GM12878 (cell line): Measurements from ENCODE around the gene CATSPER4. TPM values are rescaled to one million over a fixed set of nuclear protein-coding genes. Genes with fewer than 3 reads are reported as not detected.
"Not testable (repeated sequence)": the region's sequence is repeated elsewhere in the genome, so short reads cannot be mapped to it uniquely, and the experiment has no call there.

ENCODE experiments used
- ATAC-seq: fragments of 200-7000 bp; cut with Tn5 transposase; 3 replicates; pipeline ENCODE4 v1.9.1; 2020; ENCODE audit warnings: mild to moderate bottlenecking, moderate library complexity
- BruUV-seq: library from RNA; stranded (reverse); fragments of 400-500 nt; replicated peaks from 2 replicates; lab custom pipeline; 2021; lab: Mats Ljungman, UMichigan
- CTCF ChIA-PET: fragments of 300-600 bp; sonication (Branson Sonifier 250); formaldehyde crosslinking; extraction: SDS; loops from one replicate; lab custom pipeline; 2021; ENCODE audit warnings: inconsistent platforms; lab: Yijun Ruan, JAX
- POLR2A ChIA-PET: fragments of 350-600 bp; formaldehyde crosslinking; extraction: SDS; loops from one replicate; lab custom pipeline; 2021; ENCODE audit warnings: inconsistent platforms; lab: Charles Lee
- RAD21 ChIA-PET: fragments of 300-600 bp; sonication (Branson Sonifier 250); formaldehyde crosslinking; loops from one replicate; lab custom pipeline; 2023; ENCODE audit warnings: antibody characterized with exemption; ENCODE audit not compliant: unreplicated experiment; lab: Charles Lee
- SMC1A ChIA-PET: fragments of 300-600 bp; sonication (Branson Sonifier 250); formaldehyde crosslinking; loops from one replicate; lab custom pipeline; 2023; ENCODE audit not compliant: unreplicated experiment, uncharacterized antibody; lab: Charles Lee
- DNase-seq: peaks from one replicate; pipeline ENCODE4 v3.0.0-alpha.2; 2011; ENCODE audit warnings: low read depth, low spot score
- FAIRE-seq: peaks from 3 replicates; lab custom pipeline; 2011; peaks lifted over from hg19 to GRCh38; lab: Jason Lieb, UNC
- H2AFZ ChIP-seq: 2 replicates; pipeline ENCODE4 v1.6.0; 2011; ENCODE audit warnings: low read depth, low read length, control low read depth; ENCODE audit not compliant: control insufficient read depth
- H3K27ac ChIP-seq: 2 replicates; pipeline ENCODE4 v1.5.1; 2011; ENCODE audit warnings: control low read depth; ENCODE audit not compliant: control insufficient read depth, insufficient read depth
- H3K27me3 ChIP-seq, 2 experiments: replicated peaks in 1 of 2; 2 replicates each; pipeline versions ENCODE4 v1.6.0 to v1.6.1; 2011; ENCODE audit warnings: low read length in 1 of 2; ENCODE audit not compliant: control insufficient read depth in 2 of 2, insufficient read depth in 2 of 2
- H3K36me3 ChIP-seq, 2 experiments: 2 replicates each; pipeline ENCODE4 v1.5.1; 2011; ENCODE audit warnings: low read length in 1 of 2; ENCODE audit not compliant: control insufficient read depth in 2 of 2, insufficient read depth in 2 of 2
- H3K4me1 ChIP-seq: 2 replicates; pipeline ENCODE4 v1.6.1; 2011; ENCODE audit warnings: mild to moderate bottlenecking, low read length, moderate library complexity, mixed read lengths; ENCODE audit not compliant: control insufficient read depth, insufficient read depth
- H3K4me2 ChIP-seq: 2 replicates; pipeline ENCODE4 v1.6.0; 2011; ENCODE audit warnings: control low read depth; ENCODE audit not compliant: control insufficient read depth, insufficient read depth
- H3K4me3 ChIP-seq: fragments of 200-600 bp; sonication (generic); 2 replicates; pipeline ENCODE4 v1.5.1; 2016
- H3K79me2 ChIP-seq: 2 replicates; pipeline ENCODE4 v1.6.0; 2011; ENCODE audit warnings: low read length; ENCODE audit not compliant: control insufficient read depth, insufficient read depth
- H3K9ac ChIP-seq: 2 replicates; pipeline ENCODE4 v1.8.0; 2011; ENCODE audit warnings: low read length, control low read depth, mixed read lengths; ENCODE audit not compliant: control insufficient read depth, insufficient read depth
- H3K9me3 ChIP-seq: replicated peaks from 3 replicates; pipeline ENCODE4 v1.5.1; 2011; ENCODE audit warnings: mild to moderate bottlenecking, low read length; ENCODE audit not compliant: control insufficient read depth, insufficient read depth
- H4K20me1 ChIP-seq: 2 replicates; pipeline ENCODE4 v1.6.0; 2011; ENCODE audit not compliant: control insufficient read depth, insufficient read depth
- CBX5 ChIP-seq: sonication (generic); IDR thresholded peaks from 2 replicates; pipeline ENCODE4 v1.6.1; 2016; ENCODE audit warnings: low read depth, moderate library complexity, mild to moderate bottlenecking, inconsistent platforms
- CREM ChIP-seq: IDR thresholded peaks from 2 replicates; pipeline ENCODE4 v1.6.1; 2014; ENCODE audit warnings: antibody characterized with exemption, low read depth
- HCFC1 ChIP-seq: fragments of 150-350 bp; IDR thresholded peaks from 2 replicates; pipeline ENCODE4 v1.6.1; 2014; ENCODE audit warnings: low read length
- HDGF ChIP-seq: fragments of 450-650 bp; IDR thresholded peaks from 2 replicates; pipeline ENCODE4 v1.6.1; 2016; ENCODE audit warnings: antibody characterized with exemption
- IKZF2 ChIP-seq, 2 experiments: fragments of 450-650 bp; IDR thresholded peaks; 2 replicates each; pipeline ENCODE4 v1.6.1; 2017; ENCODE audit warnings: mild to moderate bottlenecking in 2 of 2, moderate library complexity in 2 of 2
- NFIC ChIP-seq: IDR thresholded peaks from 2 replicates; pipeline ENCODE4 v1.6.1; 2012; ENCODE audit warnings: low read depth, mild to moderate bottlenecking, inconsistent platforms, low read length, moderate library complexity
- NKRF ChIP-seq: fragments of 450-650 bp; conservative IDR thresholded peaks from 2 replicates; pipeline ENCODE4 v1.6.1; 2017; ENCODE audit warnings: mild to moderate bottlenecking, moderate library complexity
- NR2C2 ChIP-seq: IDR thresholded peaks from 2 replicates; pipeline ENCODE4 v1.6.1; 2011; ENCODE audit warnings: borderline replicate concordance, low read depth; ENCODE audit not compliant: control insufficient read depth, insufficient read length
- NR2F1 ChIP-seq: fragments of 450-650 bp; conservative IDR thresholded peaks from 2 replicates; pipeline ENCODE4 v1.6.1; 2017; ENCODE audit warnings: mild to moderate bottlenecking
- PAX8 ChIP-seq: fragments of 450-650 bp; IDR thresholded peaks from 2 replicates; pipeline ENCODE4 v1.6.1; 2017; ENCODE audit warnings: mild to moderate bottlenecking, moderate library complexity
- RBBP5 ChIP-seq: fragments of 200-600 bp; sonication (generic); conservative IDR thresholded peaks from 2 replicates; pipeline ENCODE4 v1.6.1; 2016
- RFX5 ChIP-seq: IDR thresholded peaks from 2 replicates; pipeline ENCODE4 v1.6.1; 2011; ENCODE audit warnings: low read depth, low read length, improper control_type of control experiment
- SUZ12 ChIP-seq: fragments of 200-600 bp; sonication (generic); IDR thresholded peaks from one replicate; pipeline ENCODE4 v1.6.1; 2018; ENCODE audit warnings: antibody characterized with exemption, mild to moderate bottlenecking; ENCODE audit not compliant: unreplicated experiment
- TAF1 ChIP-seq: IDR thresholded peaks from 2 replicates; pipeline ENCODE4 v1.6.1; 2011; ENCODE audit warnings: mild to moderate bottlenecking, low read depth, low read length, borderline replicate concordance
- TCF12 ChIP-seq: IDR thresholded peaks from 2 replicates; pipeline ENCODE4 v1.6.1; 2011; ENCODE audit warnings: low read depth, mild to moderate bottlenecking, low read length
- WGBS: methylation state at CpG from one replicate; pipeline ENCODE4 v1.1.6; 2016; ENCODE audit warnings: low lambda C conversion rate; ENCODE audit not compliant: insufficient replicate concordance, insufficient coverage; ENCODE audit errors: missing lambda C conversion rate; 5-methylcytosine and 5-hydroxymethylcytosine counted together
- in situ Hi-C: fragments of 300-500 bp; cut with MboI; formaldehyde crosslinking; loops from 9 replicates; pipeline ENCODE4 v1.14.3; 2018; ENCODE audit warnings: mixed read lengths
- intact Hi-C: fragments of 100-400 bp; cut with micrococcal nuclease; formaldehyde crosslinking; loops from one replicate; pipeline ENCODE4 v1.14.2; 2022; ENCODE audit not compliant: unreplicated experiment
- polyA plus RNA-seq, 11 experiments: library from polyadenylated mRNA; depleted of rRNA in 4 of 11; unstranded in 6 of 11; stranded (reverse) in 5 of 11; fragments of >200 nt; fragmentation: Nextera tagmentation in 4 of 11; fragmentation: Illumina TruSeq in 1 of 11; extraction: Ambion mirVana in 4 of 11; extraction: Trizol in 1 of 11; gene quantifications; 1 replicate in 1 of 11; 2 replicates in 10 of 11; pipeline versions ENCODE4 v1.2.1 to v1.2.3, GENCODE V29; 2011 to 2016; ENCODE audit warnings: inconsistent platforms in 2 of 11, missing spikeins in 2 of 11, low read depth in 1 of 11
- total RNA-seq, 4 experiments: library from RNA; depleted of rRNA in 3 of 4; stranded (reverse); fragments of >200 nt in 3 of 4; fragmentation: Illumina TruSeq in 1 of 4; extraction: Trizol in 1 of 4; gene quantifications; 2 replicates each; pipeline versions ENCODE4 v1.2.1 to v1.2.3, GENCODE V29; 2013 to 2021

Gene CATSPER4
- total and polyA plus RNA-seq, 10 of the 15 experiments (the other 5 are each of a cell fraction or from before 2014, with no cell fraction given) = 0.13 TPM; not detected in 9

GRCh38 chr1:26225033-26225831 is 34.8 kb downstream of the CATSPER4 start:
- CTCF ChIA-PET = no interaction called here
- BruUV-seq = no TSS peak
- no peak for TF ChIP-seq SUZ12
- no peak for TF ChIP-seq PAX8
- no peak for TF ChIP-seq CREM
- TF ChIP-seq CBX5 = no peak
- TF ChIP-seq IKZF2 (IDR thresholded peaks at IDR 0.05) = no peak
- no peak for TF ChIP-seq NR2C2
- TF ChIP-seq RBBP5 = no peak
- no peak for TF ChIP-seq NR2F1
- TF ChIP-seq TCF12 = no peak
- no peak for TF ChIP-seq HCFC1
- no peak for TF ChIP-seq NFIC
- no peak for TF ChIP-seq TAF1
- no peak for TF ChIP-seq NKRF
- TF ChIP-seq RFX5 = no peak
- no peak for TF ChIP-seq HDGF
- intact Hi-C loops = no loop called here
- no peaks in the 10 kb centered on the region for H3K79me2 ChIP-seq
- RAD21 ChIA-PET = no interaction called here
- H3K27me3 ChIP-seq = peaks cover 0 to 5% of the 10 kb centered on the region in 2 experiments; a peak in 2 of 4 replicates
- H2AFZ ChIP-seq = no peak overlapping the region; the same call in 1 of the 2 replicates
- SMC1A ChIA-PET = no interaction called here
- no peak overlapping the region for H3K4me3 ChIP-seq
- ATAC-seq (peak; percentile 61), DNase-seq (no peak), FAIRE-seq (no peak)
- H3K9ac ChIP-seq = no peak overlapping the region
- H4K20me1 ChIP-seq = no peaks in the 10 kb centered on the region; the same call in 1 of the 2 replicates
- H3K4me2 ChIP-seq = peak overlapping the region; percentile 60; the same call in 1 of the 2 replicates
- 9% methylated on average over 50 of the region's 50 CpGs for WGBS
- H3K4me1 ChIP-seq = no peaks in the 10 kb centered on the region
- POLR2A ChIA-PET = no interaction called here
- in situ Hi-C loops = no loop called here
- no peaks in the 10 kb centered on the region for H3K36me3 ChIP-seq
- H3K9me3 ChIP-seq = no peaks in the 10 kb centered on the region
- no peak overlapping the region for H3K27ac ChIP-seq

GRCh38 chr1:26230682-26231081 is 40.3 kb downstream of the CATSPER4 start:
- H3K27ac ChIP-seq, DNase-seq, intact Hi-C loops, H3K27me3 ChIP-seq, H3K9me3 ChIP-seq, H3K9ac ChIP-seq, ATAC-seq, FAIRE-seq, H3K36me3 ChIP-seq, SMC1A ChIA-PET, H3K4me3 ChIP-seq, H3K4me1 ChIP-seq, H3K4me2 ChIP-seq, H4K20me1 ChIP-seq, H2AFZ ChIP-seq, BruUV-seq: not testable (repeated sequence)
- 22% methylated on average over 2 of the region's 2 CpGs for WGBS
- ChIA-PET RAD21 (interaction anchor here (2.0 kb wide), 1 partner anchor 61 kb away, joined by 7 read pairs; the partner anchor contains the start of gene ZNF593), CTCF (interaction anchor here (0.6 to 2.0 kb wide), 3 partner anchors 26 to 411 kb away, joined by 3 to 12 read pairs (median 3); partner anchors contain the start of genes MTFR1L and ZNF593), POLR2A (interaction anchor here (1.3 kb wide), 1 partner anchor 61 kb away, joined by 4 read pairs; the partner anchor contains the start of gene ZNF593)
- H3K79me2 ChIP-seq = peaks cover 15% of the 10 kb centered on the region
- in situ Hi-C loops = loop anchor here (5.0 kb wide), 1 partner anchor 123 kb away; no protein-coding TSS in a partner anchor
